ENCODE data around the gene MTR. TPM values are rescaled to one million over a fixed set of nuclear protein-coding genes. Genes with fewer than 3 reads are reported as not detected.

The MTR gene
- polyA plus RNA-seq, 2 of the 4 experiments (the other 2 are of a cell fraction) = 6.2 to 12.7 TPM

- TF ChIP-seq MYC (IDR thresholded peaks at IDR 0.05; ENCODE audit: borderline replicate concordance, low read length) (no peak), ZC3H11A (IDR thresholded peaks at IDR 0.05) (no peak), SMC3 (IDR thresholded peaks at IDR 0.05) (no peak), RCOR1 (IDR thresholded peaks at IDR 0.05; ENCODE audit: low read depth, low read length) (no peak), NR3C1 (IDR thresholded peaks at IDR 0.05) (no peak)
Observed at GRCh38 chr1:236829085-236829484, 34.0 kb downstream of the MTR start (continued).

DNA sequence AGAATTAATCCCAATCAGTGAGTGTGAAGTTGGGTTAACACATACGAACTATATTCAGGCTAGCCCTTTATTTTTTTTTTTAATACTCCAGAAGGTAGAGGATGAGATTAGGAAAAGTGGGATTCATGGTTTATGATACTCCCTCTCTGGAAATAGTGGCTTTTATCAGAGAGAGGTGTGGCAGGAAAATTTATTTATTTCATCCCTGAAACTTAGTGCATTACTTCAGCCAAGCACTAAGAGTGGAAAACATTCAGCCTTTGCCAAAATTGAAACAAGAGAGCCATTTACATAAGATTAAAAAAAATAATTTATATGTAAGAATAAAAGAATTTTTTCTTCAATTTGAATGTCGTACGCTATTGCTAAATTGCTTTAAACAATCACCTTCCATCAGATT lies 35.0 kb downstream of the MTR start:
- FAIRE-seq (no peak), DNase-seq (ENCODE audit: low read depth in 1 of 2, low spot score in 1 of 2) (no peak), ATAC-seq (no peak)
- TF ChIP-seq, protein P1, sequence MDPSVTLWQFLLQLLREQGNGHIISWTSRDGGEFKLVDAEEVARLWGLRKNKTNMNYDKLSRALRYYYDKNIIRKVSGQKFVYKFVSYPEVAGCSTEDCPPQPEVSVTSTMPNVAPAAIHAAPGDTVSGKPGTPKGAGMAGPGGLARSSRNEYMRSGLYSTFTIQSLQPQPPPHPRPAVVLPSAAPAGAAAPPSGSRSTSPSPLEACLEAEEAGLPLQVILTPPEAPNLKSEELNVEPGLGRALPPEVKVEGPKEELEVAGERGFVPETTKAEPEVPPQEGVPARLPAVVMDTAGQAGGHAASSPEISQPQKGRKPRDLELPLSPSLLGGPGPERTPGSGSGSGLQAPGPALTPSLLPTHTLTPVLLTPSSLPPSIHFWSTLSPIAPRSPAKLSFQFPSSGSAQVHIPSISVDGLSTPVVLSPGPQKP (IDR thresholded peaks at IDR 0.05; ENCODE audit: low read depth, low read length) = no peak
- TF ChIP-seq USF2 (IDR thresholded peaks at IDR 0.05) = no peak
- no peak for TF ChIP-seq HDAC2 (IDR thresholded peaks at IDR 0.05)
- no peak for TF ChIP-seq CHD2 (IDR thresholded peaks at IDR 0.05; ENCODE audit: low read length, partially characterized antibody)
- TF ChIP-seq NR3C1 (IDR thresholded peaks at IDR 0.05) = no peak
- TF ChIP-seq, protein P2, sequence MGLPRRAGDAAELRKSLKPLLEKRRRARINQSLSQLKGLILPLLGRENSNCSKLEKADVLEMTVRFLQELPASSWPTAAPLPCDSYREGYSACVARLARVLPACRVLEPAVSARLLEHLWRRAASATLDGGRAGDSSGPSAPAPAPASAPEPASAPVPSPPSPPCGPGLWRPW (IDR thresholded peaks at IDR 0.05) = no peak
- TF ChIP-seq, protein P3, sequence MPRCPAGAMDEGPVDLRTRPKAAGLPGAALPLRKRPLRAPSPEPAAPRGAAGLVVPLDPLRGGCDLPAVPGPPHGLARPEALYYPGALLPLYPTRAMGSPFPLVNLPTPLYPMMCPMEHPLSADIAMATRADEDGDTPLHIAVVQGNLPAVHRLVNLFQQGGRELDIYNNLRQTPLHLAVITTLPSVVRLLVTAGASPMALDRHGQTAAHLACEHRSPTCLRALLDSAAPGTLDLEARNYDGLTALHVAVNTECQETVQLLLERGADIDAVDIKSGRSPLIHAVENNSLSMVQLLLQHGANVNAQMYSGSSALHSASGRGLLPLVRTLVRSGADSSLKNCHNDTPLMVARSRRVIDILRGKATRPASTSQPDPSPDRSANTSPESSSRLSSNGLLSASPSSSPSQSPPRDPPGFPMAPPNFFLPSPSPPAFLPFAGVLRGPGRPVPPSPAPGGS (IDR thresholded peaks at IDR 0.05) = no peak
- no peak for TF ChIP-seq JUN (IDR thresholded peaks at IDR 0.05)
- TF ChIP-seq NFE2L2 (conservative IDR thresholded peaks at IDR 0.05; ENCODE audit: low read length) = no peak
- TF ChIP-seq MAZ (IDR thresholded peaks at IDR 0.05; ENCODE audit: borderline replicate concordance, low read depth, low read length) = no peak
- TF ChIP-seq CHD4 (IDR thresholded peaks at IDR 0.05; ENCODE audit: borderline replicate concordance) = no peak
- no peak for TF ChIP-seq BHLHE40 (IDR thresholded peaks at IDR 0.05; ENCODE audit: low read depth, low read length)
- TF ChIP-seq, protein P4, sequence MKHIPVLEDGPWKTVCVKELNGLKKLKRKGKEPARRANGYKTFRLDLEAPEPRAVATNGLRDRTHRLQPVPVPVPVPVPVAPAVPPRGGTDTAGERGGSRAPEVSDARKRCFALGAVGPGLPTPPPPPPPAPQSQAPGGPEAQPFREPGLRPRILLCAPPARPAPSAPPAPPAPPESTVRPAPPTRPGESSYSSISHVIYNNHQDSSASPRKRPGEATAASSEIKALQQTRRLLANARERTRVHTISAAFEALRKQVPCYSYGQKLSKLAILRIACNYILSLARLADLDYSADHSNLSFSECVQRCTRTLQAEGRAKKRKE (CRISPR knock-in tag; IDR thresholded peaks at IDR 0.05; ENCODE audit: low read depth) = no peak
- TF ChIP-seq KDM5A (IDR thresholded peaks at IDR 0.05) = no peak
- TF ChIP-seq ZNF302 (CRISPR knock-in tag; IDR thresholded peaks at IDR 0.05) = no peak
- TF ChIP-seq GATA3 (IDR thresholded peaks at IDR 0.05; ENCODE audit: borderline replicate concordance) = no peak
- TF ChIP-seq POLR2AphosphoS2 (conservative IDR thresholded peaks at IDR 0.05; ENCODE audit: low read length) = no peak
- no peak for TF ChIP-seq MYC (IDR thresholded peaks at IDR 0.05; ENCODE audit: borderline replicate concordance, low read length)
- TF ChIP-seq TFCP2L1 (CRISPR knock-in tag; IDR thresholded peaks at IDR 0.05) = no peak
- H3K27ac ChIP-seq = no peak overlapping the region
- ChIA-PET CTCF (no interaction called here), POLR2A (no interaction called here)
- 72% methylated on average over 3 of the region's 3 CpGs for WGBS (ENCODE audit: missing lambda C conversion rate)
- no peak overlapping the region for H3K4me2 ChIP-seq
- no peaks in the 10 kb centered on the region for H3K4me1 ChIP-seq
- no peak overlapping the region for H3K4me3 ChIP-seq
- H3K9me3 ChIP-seq = no peaks in the 10 kb centered on the region

DNA sequence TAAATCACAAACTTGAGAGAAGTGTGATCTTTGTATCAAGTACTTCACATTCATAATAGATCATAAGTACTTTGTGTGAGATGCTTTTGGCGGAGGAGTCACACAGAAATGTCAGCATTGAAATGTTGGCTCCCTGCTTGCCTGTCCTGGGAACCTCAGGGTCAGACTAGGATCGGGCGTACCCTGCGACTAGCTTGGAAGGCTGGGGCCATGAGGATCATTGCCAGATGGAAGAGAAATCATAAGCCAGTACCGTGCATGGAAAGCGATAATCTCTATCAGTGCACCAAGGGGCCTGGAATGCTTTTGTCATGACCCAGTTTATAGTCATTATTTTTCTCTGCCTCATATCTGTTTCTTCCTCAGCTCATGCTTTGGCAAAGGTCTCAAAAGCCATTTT lies 35.5 kb downstream of the MTR start:
- H3K9me3 ChIP-seq = no peaks in the 10 kb centered on the region
- ChIA-PET POLR2A (no interaction called here), CTCF (no interaction called here)
- ATAC-seq = no peak
- no peak overlapping the region for H3K4me2 ChIP-seq
- no peaks in the 10 kb centered on the region for H3K4me1 ChIP-seq
- TF ChIP-seq POLR2AphosphoS2 (conservative IDR thresholded peaks at IDR 0.05; ENCODE audit: low read length) = no peak
- no peak for TF ChIP-seq ZNF302 (CRISPR knock-in tag; IDR thresholded peaks at IDR 0.05)
- TF ChIP-seq, protein P5, sequence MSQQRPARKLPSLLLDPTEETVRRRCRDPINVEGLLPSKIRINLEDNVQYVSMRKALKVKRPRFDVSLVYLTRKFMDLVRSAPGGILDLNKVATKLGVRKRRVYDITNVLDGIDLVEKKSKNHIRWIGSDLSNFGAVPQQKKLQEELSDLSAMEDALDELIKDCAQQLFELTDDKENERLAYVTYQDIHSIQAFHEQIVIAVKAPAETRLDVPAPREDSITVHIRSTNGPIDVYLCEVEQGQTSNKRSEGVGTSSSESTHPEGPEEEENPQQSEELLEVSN (IDR thresholded peaks at IDR 0.05; ENCODE audit: borderline replicate concordance, low read depth) = no peak
- TF ChIP-seq CBX8 (IDR thresholded peaks at IDR 0.05) = no peak
- no peak for TF ChIP-seq MYC (IDR thresholded peaks at IDR 0.05; ENCODE audit: borderline replicate concordance, low read length)
- TF ChIP-seq, protein P4 (CRISPR knock-in tag; IDR thresholded peaks at IDR 0.05; ENCODE audit: low read depth) = no peak
- TF ChIP-seq CHD4 (IDR thresholded peaks at IDR 0.05; ENCODE audit: borderline replicate concordance) = no peak
- TF ChIP-seq POLR2A (IDR thresholded peaks at IDR 0.05; ENCODE audit: low read length) = no peak
- TF ChIP-seq CHD2 (IDR thresholded peaks at IDR 0.05; ENCODE audit: low read length, partially characterized antibody) = no peak
- TF ChIP-seq ZFP36 (IDR thresholded peaks at IDR 0.05; ENCODE audit: borderline replicate concordance, partially characterized antibody) = no peak
- no peak for TF ChIP-seq TP53 (CRISPR knock-in tag; IDR thresholded peaks at IDR 0.05)
- 83% methylated on average over 6 of the region's 6 CpGs for WGBS (ENCODE audit: missing lambda C conversion rate)
- FAIRE-seq = no peak
- no peak for DNase-seq (ENCODE audit: low read depth in 1 of 2, low spot score in 1 of 2)
- no peak overlapping the region for H3K4me3 ChIP-seq
- no peak overlapping the region for H3K27ac ChIP-seq
